SK-N-SH treated with all-trans-retinoic acid at 6 μM for 48 hours (cell line): ENCODE measurements around the gene MRTFA.

Source experiments
- CREB5 ChIP-seq: fragments of 250-450 bp; sonication (Bioruptor Pico); IDR thresholded peaks from 2 replicates; pipeline ENCODE4 v1.5.1; 2020; ENCODE audit warnings: low read depth, mild to moderate bottlenecking, moderate library complexity
- PATZ1 ChIP-seq: fragments of 250-450 bp; sonication (Bioruptor Pico); IDR thresholded peaks from 2 replicates; pipeline ENCODE4 v1.8.0; 2020; ENCODE audit warnings: mild to moderate bottlenecking, moderate library complexity, borderline replicate concordance
- RARB ChIP-seq: fragments of 250-450 bp; sonication (Bioruptor Pico); IDR thresholded peaks from 2 replicates; pipeline ENCODE4 v1.8.0; 2021; ENCODE audit warnings: mild to moderate bottlenecking, moderate library complexity
- SNAI2 ChIP-seq: fragments of 250-450 bp; sonication (Bioruptor Pico); IDR thresholded peaks from 2 replicates; pipeline ENCODE4 v1.5.0; 2020; ENCODE audit warnings: mild to moderate bottlenecking, moderate library complexity
- ZFP30 ChIP-seq: fragments of 450-650 bp; formaldehyde crosslinking; IDR thresholded peaks from 2 replicates; pipeline ENCODE4 v1.5.0; 2022; ENCODE audit warnings: mild to moderate bottlenecking, moderate library complexity

- no peak for TF ChIP-seq RARB
- TF ChIP-seq CREB5, result no peak
- no peak for TF ChIP-seq PATZ1
- no peak for TF ChIP-seq ZFP30
- no peak for TF ChIP-seq SNAI2
Measured at GRCh38 chr22:40434745-40435144, 201.8 kb downstream of the MRTFA start.
